Central memory CD4-positive, alpha-beta T cell (primary cell): ENCODE data around the gene SLC35F1.

ENCODE experiments used
- DNase-seq: peaks from one replicate; pipeline ENCODE4 v3.0.0; 2022

Gene SLC35F1

GRCh38 chr6:118284736-118285360, 377.8 kb downstream of the SLC35F1 start:
- DNase-seq, result no peak

- no peak for DNase-seq
These were observed 378.7 kb downstream of the SLC35F1 start for GRCh38 chr6:118285791-118286190.

GRCh38 chr6:118288355-118289124, 381.5 kb downstream of the SLC35F1 start:
- no peak for DNase-seq

GRCh38 chr6:118292558-118292957, 385.5 kb downstream of the SLC35F1 start:
- no peak for DNase-seq

- no peak for DNase-seq
These were observed 387.8 kb downstream of the SLC35F1 start for GRCh38 chr6:118294906-118295305.

- no peak for DNase-seq
These were observed 388.3 kb downstream of the SLC35F1 start for GRCh38 chr6:118295336-118295735.

- DNase-seq, result no peak
These were observed 389.3 kb downstream of the SLC35F1 start for GRCh38 chr6:118296129-118296901.

GRCh38 chr6:118297821-118298220, 390.8 kb downstream of the SLC35F1 start:
- DNase-seq, result no peak

- DNase-seq, result no peak
These were observed 391.7 kb downstream of the SLC35F1 start for GRCh38 chr6:118298476-118299427.

GRCh38 chr6:118299457-118299856, 392.4 kb downstream of the SLC35F1 start:
- no peak for DNase-seq

- no peak for DNase-seq
These were observed 397.3 kb downstream of the SLC35F1 start for GRCh38 chr6:118304321-118304720.

- no peak for DNase-seq
These were observed 398.0 kb downstream of the SLC35F1 start for GRCh38 chr6:118305081-118305480.

- no peak for DNase-seq
These were observed 399.6 kb downstream of the SLC35F1 start for GRCh38 chr6:118306392-118307238.

- no peak for DNase-seq
These were observed 400.5 kb downstream of the SLC35F1 start for GRCh38 chr6:118307581-118307980.

- no peak for DNase-seq
These were observed 402.5 kb downstream of the SLC35F1 start for GRCh38 chr6:118309337-118310093.

- no peak for DNase-seq
These were observed 406.1 kb downstream of the SLC35F1 start for GRCh38 chr6:118313208-118313607.

GRCh38 chr6:118313762-118314161, 406.7 kb downstream of the SLC35F1 start:
- no peak for DNase-seq

- no peak for DNase-seq
These were observed 409.8 kb downstream of the SLC35F1 start for GRCh38 chr6:118316796-118317384.

- no peak for DNase-seq
These were observed 410.8 kb downstream of the SLC35F1 start for GRCh38 chr6:118317581-118318563.
